NOMO-1 treated with dmso at 0.1 percent for 144 hours (cell line): Measurements from ENCODE around the gene ARHGAP26.
A peak's percentile ranks its signal among the peaks of the same experiment; 100 is the strongest.

Experiments used
- DNase-seq: peaks from one replicate; lab custom pipeline; 2025; ENCODE audit not compliant: unreplicated experiment; lab: John Stamatoyannopoulos, UW

The ARHGAP26 gene

GRCh38 chr5:142870532-142871362, 100.6 kb downstream of the ARHGAP26 start:
- no peak for DNase-seq

- no peak for DNase-seq
Observed at GRCh38 chr5:142871363-142872193, 101.4 kb downstream of the ARHGAP26 start.

DNA sequence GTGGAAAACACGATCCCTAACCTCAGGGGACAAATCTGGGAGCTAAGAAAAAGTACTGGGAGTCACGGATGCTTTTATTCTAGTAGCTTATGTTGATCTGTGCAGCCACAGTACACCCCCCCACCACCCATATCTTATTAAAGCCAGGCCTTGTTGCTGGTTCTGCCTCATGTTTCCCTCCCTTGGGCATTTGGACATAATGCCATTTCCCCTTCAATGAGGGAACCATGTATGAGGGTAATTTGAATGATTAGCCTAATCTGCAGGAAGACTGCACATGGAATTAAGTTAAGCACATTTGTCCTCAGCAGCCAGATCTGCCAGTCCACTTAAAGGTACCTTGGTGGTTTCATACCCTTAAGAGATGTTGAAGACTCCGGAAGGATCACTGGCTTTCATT, 102.0 kb downstream of the ARHGAP26 start:
- DNase-seq: no peak

GRCh38 chr5:142872795-142873194, 102.6 kb downstream of the ARHGAP26 start:
- no peak for DNase-seq

GRCh38 chr5:142873831-142874230, 103.7 kb downstream of the ARHGAP26 start:
- DNase-seq: no peak

- no peak for DNase-seq
Observed at GRCh38 chr5:142874540-142874939, 104.4 kb downstream of the ARHGAP26 start.

- no peak for DNase-seq
Observed at GRCh38 chr5:142875936-142876335, 105.8 kb downstream of the ARHGAP26 start.

DNA sequence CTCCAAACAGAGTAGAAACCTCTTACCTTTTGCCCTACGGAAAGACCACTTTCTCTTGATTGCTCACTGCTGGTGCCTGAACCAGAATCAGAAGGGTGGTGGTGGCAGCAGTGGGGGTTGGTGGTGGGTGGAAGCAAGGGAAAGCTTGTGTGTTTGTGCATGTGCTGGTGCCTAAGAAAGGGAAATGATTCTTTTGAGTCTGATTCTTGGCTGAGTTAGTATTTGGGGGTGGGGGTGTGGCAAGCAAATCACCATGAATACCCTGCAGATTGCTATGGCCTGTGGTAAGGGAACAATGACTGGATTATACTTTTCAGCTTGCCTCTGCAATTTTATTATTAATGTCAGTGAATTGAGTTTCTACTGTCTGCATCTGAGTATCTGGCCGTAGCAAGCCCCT, 106.6 kb downstream of the ARHGAP26 start:
- no peak for DNase-seq

- DNase-seq: no peak
Observed at GRCh38 chr5:142878111-142878510, 107.9 kb downstream of the ARHGAP26 start.

DNA sequence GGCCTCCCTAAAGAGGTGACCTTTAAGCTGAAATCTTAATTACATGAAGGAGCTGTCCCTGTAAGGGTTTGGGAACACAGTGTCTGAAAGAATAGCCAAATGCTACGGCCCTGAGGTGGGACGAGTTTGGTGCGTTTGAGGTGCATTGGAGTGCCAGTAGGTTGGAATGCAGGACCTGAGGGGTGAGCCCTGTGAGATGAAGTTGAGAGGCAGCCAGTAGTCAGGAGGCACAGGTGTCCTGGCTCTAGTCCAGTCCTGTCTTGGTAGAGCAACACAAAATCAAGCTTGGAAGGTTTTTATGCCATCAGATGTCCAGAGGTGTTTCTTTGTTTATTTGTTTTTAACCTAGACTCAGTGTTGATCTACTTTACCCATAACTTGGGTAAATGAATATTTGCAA, 108.5 kb downstream of the ARHGAP26 start:
- DNase-seq: no peak

GRCh38 chr5:142881076-142881783, 111.1 kb downstream of the ARHGAP26 start:
- peak; percentile 88 for DNase-seq

DNA sequence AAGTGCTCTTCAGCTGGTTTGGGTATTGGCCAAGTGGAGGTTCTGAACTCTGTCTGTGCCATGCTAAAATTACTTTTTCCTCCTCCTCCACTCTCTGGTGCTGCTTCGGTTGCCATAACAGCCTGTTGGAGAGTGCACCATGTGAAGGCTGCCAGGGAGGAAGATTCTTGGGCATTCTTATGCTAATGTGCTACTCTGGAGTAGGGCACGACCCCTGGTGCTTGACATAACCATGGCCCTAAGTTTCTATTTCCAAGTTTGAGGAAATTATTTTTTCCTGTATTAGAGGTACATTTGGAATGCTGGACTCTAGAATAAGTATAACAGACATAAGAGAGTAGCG, 111.6 kb downstream of the ARHGAP26 start:
- no peak for DNase-seq

- no peak for DNase-seq
Observed at GRCh38 chr5:142883025-142883424, 112.8 kb downstream of the ARHGAP26 start.

GRCh38 chr5:142883438-142883837, 113.3 kb downstream of the ARHGAP26 start:
- no peak for DNase-seq

DNA sequence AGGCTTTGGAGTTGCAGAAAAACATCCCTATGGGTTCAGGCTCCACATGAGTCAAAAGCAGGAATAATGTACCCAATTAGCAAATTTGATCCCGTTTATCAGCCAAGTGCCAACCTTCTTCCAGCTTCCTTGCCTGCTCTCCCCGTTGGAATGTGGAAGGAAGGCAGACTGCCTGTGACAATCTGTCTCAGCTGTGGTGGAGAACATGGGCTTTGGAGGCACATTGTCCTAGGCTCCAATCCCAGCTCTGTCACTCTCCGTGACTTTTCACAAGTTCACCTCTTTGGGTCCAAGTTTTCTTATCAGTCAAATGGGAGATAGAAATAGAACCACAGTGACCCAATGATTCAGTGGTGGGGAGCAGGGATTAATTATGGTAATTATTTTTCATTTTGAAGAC, 113.9 kb downstream of the ARHGAP26 start:
- no peak for DNase-seq

DNA sequence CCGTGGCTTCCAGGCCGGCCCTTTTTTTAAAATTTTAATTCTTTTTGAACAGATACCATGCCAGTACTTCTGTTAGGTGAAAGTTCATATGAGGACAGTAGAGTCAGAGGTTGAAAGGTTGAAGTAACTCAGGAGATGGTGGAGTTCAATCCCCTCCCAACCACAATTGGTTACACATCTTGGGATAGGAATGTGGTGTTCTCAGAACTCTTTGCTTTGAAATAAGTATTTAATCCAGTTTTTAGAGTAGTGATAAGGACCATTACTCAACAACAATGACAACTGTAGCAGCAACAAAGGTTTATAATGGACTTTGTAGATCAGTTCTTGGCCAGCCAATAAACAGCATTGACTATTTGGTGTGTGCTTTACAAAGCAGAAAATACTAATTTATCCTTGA, 116.0 kb downstream of the ARHGAP26 start:
- DNase-seq: no peak

DNA sequence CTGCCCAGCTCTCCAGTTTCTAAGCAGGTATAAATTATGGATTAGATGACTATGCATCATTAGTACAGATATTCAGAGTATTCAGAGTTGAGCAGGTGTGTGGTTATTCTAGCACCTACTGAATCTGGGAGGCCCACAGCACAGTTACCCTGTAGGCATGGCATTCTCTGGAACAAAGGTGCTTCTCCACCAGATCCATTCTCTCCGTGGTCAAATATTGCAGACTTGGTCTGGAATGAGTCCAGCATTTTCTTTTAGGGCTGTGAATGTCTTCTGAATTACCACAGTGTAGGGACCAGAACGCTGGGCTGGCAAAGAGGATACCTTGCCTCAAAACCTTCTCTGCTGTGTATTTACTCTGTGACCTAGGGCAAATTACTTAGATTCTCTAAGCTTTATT, 116.8 kb downstream of the ARHGAP26 start:
- no peak for DNase-seq

GRCh38 chr5:142888469-142889085, 118.4 kb downstream of the ARHGAP26 start:
- DNase-seq: no peak

DNA sequence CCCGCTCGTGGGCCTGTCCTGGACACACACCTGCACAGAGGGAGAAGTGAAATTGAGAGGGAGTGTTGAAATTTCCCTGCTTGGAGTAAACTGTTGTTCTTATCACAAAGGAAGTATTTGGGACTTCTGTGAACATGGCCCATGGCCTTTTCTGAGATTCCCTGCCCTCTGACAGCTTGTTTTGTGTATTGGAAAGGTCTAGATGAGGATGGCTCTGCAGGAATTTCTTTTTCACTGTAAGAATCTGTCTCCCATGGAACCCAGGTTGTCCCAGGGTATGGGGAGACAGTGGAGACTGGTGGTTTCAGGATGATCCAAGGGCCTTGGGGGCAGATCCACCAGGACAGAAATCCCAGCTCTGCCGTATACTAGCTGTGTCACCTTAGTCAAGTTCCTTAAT, 121.8 kb downstream of the ARHGAP26 start:
- DNase-seq: no peak

- no peak for DNase-seq
Observed at GRCh38 chr5:142894315-142894714, 124.1 kb downstream of the ARHGAP26 start.

DNA sequence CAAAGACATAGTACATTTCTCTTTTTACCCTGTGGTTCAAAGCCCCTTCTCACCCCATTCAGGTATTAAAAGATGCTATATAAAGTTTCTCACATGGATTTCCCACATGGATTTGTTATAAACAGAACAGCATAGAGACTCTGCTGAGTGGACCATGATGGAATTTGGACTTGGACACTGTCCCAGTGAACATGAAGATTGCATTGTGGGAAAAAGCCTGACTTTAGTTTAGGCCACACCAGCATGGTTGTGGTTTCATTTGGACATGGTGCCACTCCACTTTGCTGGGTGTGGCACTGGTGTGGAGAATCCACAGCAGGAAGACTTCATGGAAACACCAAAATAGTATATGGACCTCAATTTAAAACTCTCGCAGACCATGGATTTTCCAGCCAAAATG, 124.6 kb downstream of the ARHGAP26 start:
- no peak for DNase-seq
